Activated T-helper 1 cell treated with anti-CD3 and anti-CD28 coated beads, Interleukin-2, amount 50 U/mL, for 16 hours (primary cell): Measurements from ENCODE around the gene FBXO8.

Experiments
- DNase-seq, 2 donors: peaks; one replicate each; pipeline ENCODE4 v3.0.0-alpha.2; 2020; ENCODE audit warnings: low read depth in 1 of 2, low spot score in 1 of 2

Gene FBXO8

DNA sequence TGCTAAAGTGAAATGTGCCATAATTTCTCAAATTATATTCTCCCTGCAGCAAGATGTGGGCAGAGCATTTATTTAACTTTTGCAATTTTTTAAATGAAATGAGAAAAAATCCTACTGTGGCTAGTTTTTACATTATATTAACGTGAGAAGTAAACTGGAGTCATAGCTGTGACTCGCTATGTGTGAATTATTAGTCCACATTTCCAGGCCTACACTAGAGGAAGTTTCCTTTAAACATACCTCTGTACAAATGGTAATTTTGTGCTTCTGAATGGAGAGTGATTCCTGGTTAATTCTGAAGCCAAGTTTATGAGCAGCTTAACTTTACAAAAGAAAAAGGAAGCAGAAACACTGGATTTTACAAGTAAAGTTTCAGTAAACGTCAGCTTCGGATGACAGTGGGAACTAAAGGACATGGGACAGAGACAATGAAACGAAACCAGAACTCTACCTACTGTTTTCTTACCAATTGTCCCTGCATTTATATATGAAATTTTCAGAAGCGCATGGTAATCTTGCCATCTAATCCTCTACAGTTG is 72.4 kb downstream of the FBXO8 start:
- no peak for DNase-seq

GRCh38 chr4:174210354-174210753 is 73.1 kb downstream of the FBXO8 start:
- DNase-seq = no peak

- no peak for DNase-seq
These were observed 74.1 kb downstream of the FBXO8 start for GRCh38 chr4:174209341-174209740.

DNA sequence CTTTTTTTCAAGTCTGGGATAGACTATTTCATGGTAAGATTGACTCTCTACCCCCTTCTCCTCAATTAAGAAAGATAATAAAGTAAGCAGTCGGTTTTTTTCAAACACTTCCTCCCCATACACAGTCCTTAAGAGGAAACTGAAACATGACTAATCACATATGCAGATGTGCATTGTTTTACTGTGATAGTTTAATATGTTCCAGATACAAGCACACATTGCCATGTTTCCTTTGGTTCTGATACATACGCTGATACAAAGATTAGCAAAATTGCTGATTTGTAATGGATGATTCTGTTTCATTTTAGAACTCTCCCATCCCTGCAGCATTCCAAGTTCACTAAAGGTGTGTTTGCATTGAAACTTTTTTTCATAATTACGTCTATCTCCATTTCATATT is 76.1 kb downstream of the FBXO8 start:
- DNase-seq = no peak

GRCh38 chr4:174204164-174204831 is 79.2 kb downstream of the FBXO8 start:
- no peak for DNase-seq

GRCh38 chr4:174201871-174202270 is 81.6 kb downstream of the FBXO8 start:
- no peak for DNase-seq

GRCh38 chr4:174199735-174200134 is 83.7 kb downstream of the FBXO8 start:
- DNase-seq = no peak

GRCh38 chr4:174198828-174199227 is 84.6 kb downstream of the FBXO8 start:
- no peak for DNase-seq

DNA sequence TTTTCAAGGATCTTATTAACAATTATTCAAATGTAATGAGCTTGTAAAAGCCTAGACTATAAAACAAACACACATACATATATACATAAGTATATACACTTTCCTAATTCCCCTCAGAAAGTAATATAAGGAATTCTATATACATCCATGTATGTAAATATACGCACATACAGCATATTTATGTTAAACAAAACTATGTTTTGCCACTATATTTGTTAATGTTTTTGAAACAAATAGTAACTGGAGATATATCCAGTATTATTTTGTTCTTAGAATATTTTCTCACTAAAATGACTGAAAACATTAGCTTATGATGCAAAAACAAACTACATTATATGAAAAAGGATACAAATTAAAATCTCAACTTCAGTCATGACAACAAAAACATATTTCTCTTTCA is 85.1 kb downstream of the FBXO8 start:
- no peak for DNase-seq

DNA sequence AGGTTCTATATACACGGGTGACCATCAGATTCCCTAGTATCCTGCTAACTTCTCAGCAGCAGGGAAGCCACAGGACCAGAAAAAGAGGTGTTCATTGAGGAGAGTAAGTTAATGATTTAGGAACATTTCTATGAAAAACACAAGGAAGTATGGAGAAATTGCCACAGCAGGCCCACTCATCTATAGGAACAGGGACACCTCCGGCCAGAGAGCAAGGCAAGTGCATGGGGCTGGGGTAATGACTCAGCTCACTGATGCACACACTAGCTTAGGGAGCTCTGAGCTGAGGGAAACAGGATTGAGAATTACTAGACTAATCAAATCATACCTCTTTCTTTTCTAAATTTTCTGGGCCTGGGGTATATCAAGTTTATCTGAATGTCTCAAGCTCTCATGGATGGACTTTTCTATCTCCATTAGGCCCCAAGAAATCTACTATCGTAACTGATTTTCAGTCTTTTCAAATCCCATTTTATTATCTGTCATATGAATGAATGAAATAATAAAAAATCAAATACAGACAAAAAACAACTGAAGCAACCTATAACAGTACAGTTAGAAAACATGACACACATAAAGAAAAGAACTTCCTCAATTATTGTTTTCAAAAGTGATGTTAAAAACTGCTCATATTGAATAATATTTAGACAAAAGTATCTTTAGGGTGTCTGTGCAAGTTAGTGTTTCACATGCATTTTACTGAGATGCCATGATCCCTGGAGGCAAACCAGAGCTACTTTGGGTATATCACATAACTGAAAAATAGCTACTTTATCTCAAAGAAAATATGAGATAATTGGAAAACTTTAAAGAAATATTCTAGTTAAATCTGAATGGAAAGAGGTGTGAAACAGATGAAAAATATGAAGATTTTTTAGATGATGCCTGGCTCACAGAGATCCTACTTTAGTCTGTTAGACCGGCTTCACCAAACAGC is 89.8 kb downstream of the FBXO8 start:
- DNase-seq = no peak

- DNase-seq = no peak
These were observed 90.5 kb downstream of the FBXO8 start for GRCh38 chr4:174192943-174193342.

- no peak for DNase-seq
These were observed 92.5 kb downstream of the FBXO8 start for GRCh38 chr4:174190832-174191500.

DNA sequence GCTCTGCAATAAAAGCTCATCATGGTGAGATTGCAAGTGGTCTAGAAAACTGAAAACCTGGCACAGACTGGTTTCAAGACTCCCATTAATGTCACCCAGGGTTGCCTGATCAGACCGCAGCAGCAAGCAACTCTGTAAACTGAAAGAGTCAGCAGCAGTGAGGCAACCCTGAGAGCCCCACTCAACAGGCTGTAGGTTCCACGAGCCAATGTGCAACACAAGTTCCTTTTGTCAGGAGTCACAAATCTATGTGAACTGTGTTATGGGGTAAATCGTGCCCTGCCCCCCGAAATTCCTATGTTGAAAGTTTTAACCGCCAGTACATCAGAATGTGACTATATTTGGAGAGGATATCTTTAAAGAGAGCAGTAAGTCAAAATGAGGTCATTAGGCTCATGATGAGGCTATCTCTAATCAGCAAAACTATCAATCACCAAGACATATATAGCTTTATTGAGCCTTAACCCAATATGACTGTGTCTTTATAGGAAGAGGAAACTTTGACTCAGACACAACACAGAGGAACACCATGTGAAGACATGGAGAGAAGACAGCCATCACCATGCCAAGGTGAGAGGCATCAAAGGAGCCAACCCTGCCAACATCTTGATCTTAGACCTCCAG is 94.0 kb downstream of the FBXO8 start:
- no peak for DNase-seq
